Endodermal cell (in vitro differentiated cells): ENCODE results near the gene SRL. TPM values are rescaled to one million over a fixed set of nuclear protein-coding genes. Genes with fewer than 3 reads are reported as not detected.
"Not testable (repeated sequence)": the region's sequence is repeated elsewhere in the genome, so short reads cannot be mapped to it uniquely, and the experiment has no call there.

ENCODE experiments used
- DNase-seq: peaks from one replicate; pipeline ENCODE4 v3.0.0-alpha.2; 2017
- H3K27ac ChIP-seq: 2 replicates; pipeline ENCODE4 v1.5.1; 2013; ENCODE audit warnings: mild to moderate bottlenecking, low read depth, low read length, moderate library complexity
- H3K27me3 ChIP-seq: 2 replicates; pipeline ENCODE4 v1.6.1; 2013; ENCODE audit warnings: mild to moderate bottlenecking, low read length, moderate library complexity; ENCODE audit not compliant: insufficient read depth, control insufficient read depth, poor library complexity, severe bottlenecking
- H3K36me3 ChIP-seq: 2 replicates; pipeline ENCODE4 v1.7.0; 2013; ENCODE audit warnings: mild to moderate bottlenecking, low read length, moderate library complexity; ENCODE audit not compliant: control insufficient read depth, insufficient read depth
- H3K4me1 ChIP-seq: one replicate; pipeline ENCODE4 v1.7.0; 2013; ENCODE audit warnings: low read length; ENCODE audit not compliant: control insufficient read depth, insufficient read depth
- H3K4me3 ChIP-seq: 2 replicates; pipeline ENCODE4 v1.5.1; 2013; ENCODE audit warnings: mild to moderate bottlenecking, low read length, moderate library complexity
- H3K9ac ChIP-seq: 2 replicates; pipeline ENCODE4 v1.6.1; 2013; ENCODE audit warnings: mild to moderate bottlenecking, low read length, moderate library complexity; ENCODE audit not compliant: poor library complexity, severe bottlenecking; ENCODE audit errors: extremely low read depth
- H3K9me3 ChIP-seq: 2 replicates; pipeline ENCODE4 v1.6.1; 2013; ENCODE audit warnings: mild to moderate bottlenecking, low read length, moderate library complexity; ENCODE audit not compliant: control insufficient read depth
- H3K27ac Mint-ChIP-seq: 2 replicates; pipeline ENCODE4 v1.8.0; 2020; ENCODE audit warnings: mixed read lengths
- H3K27me3 Mint-ChIP-seq: 2 replicates; pipeline ENCODE4 v1.8.0; 2021; ENCODE audit warnings: mild to moderate bottlenecking, mixed read lengths; ENCODE audit not compliant: insufficient read depth
- H3K36me3 Mint-ChIP-seq: 2 replicates; pipeline ENCODE4 v1.8.0; 2020; ENCODE audit warnings: low read depth, mixed read lengths
- H3K4me1 Mint-ChIP-seq: 2 replicates; pipeline ENCODE4 v1.8.0; 2020; ENCODE audit warnings: mixed read lengths
- H3K4me3 Mint-ChIP-seq: 2 replicates; pipeline ENCODE4 v1.8.0; 2020; ENCODE audit warnings: mild to moderate bottlenecking, moderate library complexity, mixed read lengths
- H3K9me3 Mint-ChIP-seq: 2 replicates; pipeline ENCODE4 v1.8.0; 2020; ENCODE audit warnings: mild to moderate bottlenecking, mixed read lengths
- WGBS, 2 experiments: methylation state at CpG; one replicate each; pipeline versions ENCODE4 v1.1.5 to v1.1.7; 2013; ENCODE audit warnings: missing lambda C conversion rate in 2 of 2, mixed read lengths in 1 of 2; ENCODE audit not compliant: insufficient coverage in 1 of 2, insufficient read length in 1 of 2; 5-methylcytosine and 5-hydroxymethylcytosine counted together
- total RNA-seq, 2 donors: library from RNA; stranded (reverse); fragmentation: NEBNext Ultra II Directional in 1 of 2; extraction: Animal tissue kit (Norgen Biotek cat#: 25700) in 1 of 2; gene quantifications; 2 replicates in 1 of 2; 3 replicates in 1 of 2; pipeline ENCODE4 v1.2.1, GENCODE V29; 2021
- TF ChIP-seq, protein P1 (sequence below): fragments of 200-600 bp; sonication (generic); conservative IDR thresholded peaks from 2 replicates; pipeline ENCODE4 v1.5.0; 2021; ENCODE audit warnings: antibody characterized with exemption, mild to moderate bottlenecking

Gene SRL
- total RNA-seq, 2 donors from 2014 or later = not detected

DNA sequence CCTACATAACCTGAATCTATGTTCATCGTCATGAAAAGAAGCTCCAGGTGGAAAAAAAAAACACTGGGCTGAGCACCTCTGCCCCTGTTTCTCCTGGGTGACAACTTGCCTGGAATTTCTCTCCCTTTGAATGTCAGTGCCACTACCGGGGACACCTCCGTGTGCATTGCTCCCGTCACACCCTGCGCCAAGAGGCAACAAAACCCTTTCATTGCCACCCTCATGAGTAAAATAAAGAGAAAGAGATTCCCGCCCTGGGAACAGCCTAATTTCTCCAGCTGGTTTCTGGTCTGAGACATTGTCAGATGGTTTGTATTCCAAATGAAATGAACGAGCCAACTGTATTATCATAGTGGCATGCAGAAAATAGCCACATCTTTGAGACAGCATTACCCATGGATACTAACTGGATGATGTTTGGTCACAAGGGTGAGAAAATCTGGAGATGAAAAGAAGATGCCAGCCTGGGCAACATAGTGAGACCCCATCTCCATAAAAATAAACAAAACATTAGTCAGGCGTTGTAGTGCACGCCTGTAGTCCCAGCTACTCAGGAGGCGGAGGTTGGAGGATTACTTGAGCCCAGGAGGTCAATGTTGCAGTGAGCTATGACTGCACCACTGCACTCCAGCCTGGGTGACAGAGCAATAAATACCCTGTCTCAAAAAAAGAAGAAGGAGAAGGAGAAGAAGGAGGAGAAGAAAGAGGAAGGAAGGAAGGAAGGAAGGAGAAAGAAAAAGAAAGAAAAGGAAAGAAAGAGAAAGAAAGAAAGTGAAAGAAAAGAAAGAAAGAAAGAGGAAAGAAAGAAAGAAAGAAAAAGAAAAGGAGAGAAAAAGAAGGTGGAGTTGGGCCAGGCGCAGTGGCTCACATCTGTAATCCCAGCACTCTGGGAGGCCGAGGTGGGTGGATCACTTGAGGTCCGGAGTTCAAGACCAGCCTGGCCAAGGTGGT is 83.5 kb downstream of the SRL start:
- Histone ChIP-seq H3K9ac (no peak overlapping the region), H3K4me1 (no peaks in the 10 kb centered on the region), H3K4me3 (no peak overlapping the region), H3K9me3 (no peaks in the 10 kb centered on the region), H3K36me3 (no peaks in the 10 kb centered on the region), H3K27me3 (no peaks in the 10 kb centered on the region), H3K27ac (no peak overlapping the region)
- WGBS, 2 experiments = 88 to 94% methylated on average over 8 to 13 of the region's 13 CpGs
- Mint-ChIP-seq H3K9me3 (no peaks in the 10 kb centered on the region), H3K4me1 (no peaks in the 10 kb centered on the region), H3K36me3 (no peaks in the 10 kb centered on the region), H3K27ac (no peak overlapping the region), H3K27me3 (peaks cover 17% of the 10 kb centered on the region), H3K4me3 (no peak overlapping the region)
- DNase-seq = no peak
- TF ChIP-seq, protein P1, sequence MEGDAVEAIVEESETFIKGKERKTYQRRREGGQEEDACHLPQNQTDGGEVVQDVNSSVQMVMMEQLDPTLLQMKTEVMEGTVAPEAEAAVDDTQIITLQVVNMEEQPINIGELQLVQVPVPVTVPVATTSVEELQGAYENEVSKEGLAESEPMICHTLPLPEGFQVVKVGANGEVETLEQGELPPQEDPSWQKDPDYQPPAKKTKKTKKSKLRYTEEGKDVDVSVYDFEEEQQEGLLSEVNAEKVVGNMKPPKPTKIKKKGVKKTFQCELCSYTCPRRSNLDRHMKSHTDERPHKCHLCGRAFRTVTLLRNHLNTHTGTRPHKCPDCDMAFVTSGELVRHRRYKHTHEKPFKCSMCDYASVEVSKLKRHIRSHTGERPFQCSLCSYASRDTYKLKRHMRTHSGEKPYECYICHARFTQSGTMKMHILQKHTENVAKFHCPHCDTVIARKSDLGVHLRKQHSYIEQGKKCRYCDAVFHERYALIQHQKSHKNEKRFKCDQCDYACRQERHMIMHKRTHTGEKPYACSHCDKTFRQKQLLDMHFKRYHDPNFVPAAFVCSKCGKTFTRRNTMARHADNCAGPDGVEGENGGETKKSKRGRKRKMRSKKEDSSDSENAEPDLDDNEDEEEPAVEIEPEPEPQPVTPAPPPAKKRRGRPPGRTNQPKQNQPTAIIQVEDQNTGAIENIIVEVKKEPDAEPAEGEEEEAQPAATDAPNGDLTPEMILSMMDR = no peak

DNA sequence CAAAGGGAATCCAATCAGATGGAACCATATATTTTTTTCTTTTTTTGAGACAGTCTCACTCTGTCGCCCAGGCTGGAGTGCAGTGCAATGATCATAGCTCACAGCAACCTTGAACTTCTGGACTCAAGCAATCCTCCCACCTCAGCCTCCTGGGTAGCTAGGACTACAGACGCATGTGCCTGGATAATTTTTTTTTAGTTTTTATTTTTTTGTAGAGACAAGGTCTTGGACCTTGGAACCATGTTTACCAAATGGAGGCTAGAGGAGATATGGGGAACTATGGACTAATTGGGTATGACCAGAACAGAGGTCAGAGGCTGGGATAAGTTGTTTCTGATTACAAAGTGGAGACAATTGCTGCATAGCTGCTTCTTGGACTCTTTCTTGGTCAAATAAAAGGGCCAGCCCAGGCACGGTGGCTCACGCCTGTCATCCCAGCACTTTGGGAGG is 84.5 kb downstream of the SRL start:
- H3K27ac Mint-ChIP-seq = no peak overlapping the region
- DNase-seq = no peak
- Histone ChIP-seq H3K27me3 (no peaks in the 10 kb centered on the region), H3K4me1 (no peaks in the 10 kb centered on the region), H3K9me3 (no peaks in the 10 kb centered on the region), H3K4me3 (no peak overlapping the region), H3K36me3 (no peaks in the 10 kb centered on the region), H3K27ac (no peak overlapping the region), H3K9ac (no peak overlapping the region)
- H3K36me3 Mint-ChIP-seq = no peaks in the 10 kb centered on the region
- no peak overlapping the region for H3K4me3 Mint-ChIP-seq
- H3K4me1 Mint-ChIP-seq = no peaks in the 10 kb centered on the region
- no peaks in the 10 kb centered on the region for H3K9me3 Mint-ChIP-seq
- 84 to 91% methylated on average over 3 to 4 of the region's 4 CpGs for WGBS, 2 experiments
- TF ChIP-seq, protein P1 = no peak
- peaks cover 17% of the 10 kb centered on the region for H3K27me3 Mint-ChIP-seq

DNA sequence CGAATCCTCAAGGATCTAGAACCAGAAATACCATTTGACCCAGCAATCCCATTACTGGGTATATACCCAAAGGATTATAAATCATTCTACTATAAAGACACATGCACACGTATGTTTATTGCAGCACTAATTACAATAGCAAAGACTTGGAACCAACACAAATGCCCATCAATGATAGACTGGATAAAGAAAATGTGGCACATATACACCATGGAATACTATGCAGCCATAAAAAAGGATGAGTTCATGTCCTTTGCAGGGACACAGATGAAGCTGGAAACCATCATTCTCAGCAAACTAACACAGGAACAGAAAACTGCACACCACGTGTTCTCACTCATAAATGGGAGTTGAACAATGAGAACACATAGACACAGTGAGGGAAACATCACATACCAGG is 85.4 kb downstream of the SRL start:
- not testable (repeated sequence) for DNase-seq, H3K36me3 Mint-ChIP-seq, H3K27ac ChIP-seq, H3K9me3 ChIP-seq, H3K4me1 ChIP-seq, H3K9ac ChIP-seq, H3K27ac Mint-ChIP-seq, H3K4me3 Mint-ChIP-seq, H3K4me1 Mint-ChIP-seq, H3K4me3 ChIP-seq, H3K9me3 Mint-ChIP-seq, H3K27me3 ChIP-seq, H3K36me3 ChIP-seq
- H3K27me3 Mint-ChIP-seq = peaks cover 17% of the 10 kb centered on the region
- 94% methylated on average over 2 of the region's 3 CpGs; no CpG with 5 or more reads in 1 of the 2 experiments for WGBS, 2 experiments

DNA sequence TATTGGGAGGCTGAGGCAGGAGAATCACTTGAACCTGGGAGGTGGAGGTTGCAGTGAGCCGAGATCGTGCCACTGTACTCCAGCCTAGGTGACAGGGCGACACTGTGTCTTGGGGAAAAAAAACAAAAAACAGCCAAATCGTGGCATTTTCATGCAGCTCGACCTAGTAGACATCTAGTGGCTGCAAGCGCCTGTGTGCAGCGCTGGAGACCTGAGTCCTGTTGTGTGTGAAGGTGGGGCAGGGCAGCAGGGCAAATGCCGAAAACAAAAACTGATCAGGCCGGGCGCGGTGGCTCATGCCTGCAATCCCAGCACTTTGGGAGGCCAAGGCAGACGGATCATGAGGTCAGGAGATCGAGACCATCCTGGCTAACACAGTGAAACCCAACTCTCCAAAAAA is 88.5 kb downstream of the SRL start:
- WGBS, 2 experiments = 90 to 93% methylated on average over 8 to 13 of the region's 13 CpGs
- not testable (repeated sequence) for H3K36me3 ChIP-seq, H3K9me3 ChIP-seq, H3K9ac ChIP-seq, H3K27ac Mint-ChIP-seq, DNase-seq, H3K27ac ChIP-seq, H3K4me3 ChIP-seq, H3K9me3 Mint-ChIP-seq, H3K4me3 Mint-ChIP-seq, H3K4me1 Mint-ChIP-seq, H3K36me3 Mint-ChIP-seq, H3K27me3 ChIP-seq, H3K4me1 ChIP-seq
- peaks cover 16% of the 10 kb centered on the region for H3K27me3 Mint-ChIP-seq
